OCI-LY7 (cell line): ENCODE data around the gene KCTD13.

ENCODE experiments used
- EZH2phosphoT487 ChIP-seq: fragments of 200-600 bp; sonication (generic); IDR thresholded peaks from 2 replicates; pipeline ENCODE4 v1.6.1; 2018; ENCODE audit warnings: low read depth, borderline replicate concordance, mild to moderate bottlenecking, mixed run types, antibody characterized with exemption, low read length, moderate library complexity, mixed read lengths
- TF ChIP-seq, protein P1 (sequence below): fragments of 200-600 bp; sonication (generic); conservative IDR thresholded peaks from 2 replicates; pipeline ENCODE4 v1.5.1; 2014; ENCODE audit warnings: mild to moderate bottlenecking, antibody characterized with exemption, low read length, moderate library complexity, mixed read lengths

DNA sequence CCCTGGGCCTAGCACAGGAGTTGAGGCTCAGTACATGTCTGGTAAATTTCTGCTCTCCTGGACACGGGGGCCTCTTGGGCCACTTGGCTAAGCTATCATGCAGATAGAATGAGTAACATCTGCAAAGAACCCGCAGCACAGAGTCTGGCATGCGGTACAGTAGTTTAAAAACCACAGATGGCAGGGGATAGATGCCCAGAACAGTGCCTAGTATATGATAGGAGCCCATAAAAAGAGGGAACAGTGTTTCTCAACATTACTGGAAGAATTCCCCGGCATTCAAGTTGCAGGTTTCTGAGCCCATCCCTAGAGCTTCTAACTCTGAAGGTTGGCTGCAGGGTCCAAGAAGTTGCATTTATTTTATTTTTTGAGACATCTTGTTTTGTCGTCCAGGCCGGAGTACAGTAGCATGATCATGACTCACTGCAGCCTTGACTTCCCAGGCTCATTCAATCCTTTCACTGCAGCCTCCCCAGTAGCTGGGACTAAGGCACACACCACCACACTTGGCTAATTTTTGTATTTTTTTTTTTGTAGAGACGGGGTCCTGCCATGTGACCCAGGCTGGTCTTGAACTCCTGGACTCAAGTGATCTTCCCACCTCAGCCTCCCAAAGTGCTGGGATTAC, 68.8 kb downstream of the KCTD13 start:
- TF ChIP-seq, protein P1, sequence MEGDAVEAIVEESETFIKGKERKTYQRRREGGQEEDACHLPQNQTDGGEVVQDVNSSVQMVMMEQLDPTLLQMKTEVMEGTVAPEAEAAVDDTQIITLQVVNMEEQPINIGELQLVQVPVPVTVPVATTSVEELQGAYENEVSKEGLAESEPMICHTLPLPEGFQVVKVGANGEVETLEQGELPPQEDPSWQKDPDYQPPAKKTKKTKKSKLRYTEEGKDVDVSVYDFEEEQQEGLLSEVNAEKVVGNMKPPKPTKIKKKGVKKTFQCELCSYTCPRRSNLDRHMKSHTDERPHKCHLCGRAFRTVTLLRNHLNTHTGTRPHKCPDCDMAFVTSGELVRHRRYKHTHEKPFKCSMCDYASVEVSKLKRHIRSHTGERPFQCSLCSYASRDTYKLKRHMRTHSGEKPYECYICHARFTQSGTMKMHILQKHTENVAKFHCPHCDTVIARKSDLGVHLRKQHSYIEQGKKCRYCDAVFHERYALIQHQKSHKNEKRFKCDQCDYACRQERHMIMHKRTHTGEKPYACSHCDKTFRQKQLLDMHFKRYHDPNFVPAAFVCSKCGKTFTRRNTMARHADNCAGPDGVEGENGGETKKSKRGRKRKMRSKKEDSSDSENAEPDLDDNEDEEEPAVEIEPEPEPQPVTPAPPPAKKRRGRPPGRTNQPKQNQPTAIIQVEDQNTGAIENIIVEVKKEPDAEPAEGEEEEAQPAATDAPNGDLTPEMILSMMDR: no peak
- TF ChIP-seq EZH2phosphoT487: no peak
